K562 (cell line): ENCODE results near the gene PDZD2. TPM values are rescaled to one million over a fixed set of nuclear protein-coding genes. Genes with fewer than 3 reads are reported as not detected.

Experiments used
- E2F4 ChIP-seq: sonication (generic); formaldehyde crosslinking; IDR thresholded peaks from 2 replicates; pipeline ENCODE4 v1.8.0; 2022; ENCODE audit warnings: mild to moderate bottlenecking, low read depth, missing genetic modification reagents
- ERF ChIP-seq: fragments of 450-650 bp; formaldehyde crosslinking; IDR thresholded peaks from 2 replicates; pipeline ENCODE4 v1.4.0; 2020; ENCODE audit warnings: mild to moderate bottlenecking, mixed read lengths
- NFRKB ChIP-seq: fragments of 450-650 bp; IDR thresholded peaks from 2 replicates; pipeline ENCODE4 v1.6.1; 2016; ENCODE audit warnings: low read depth
- SPI1 ChIP-seq: IDR thresholded peaks from 2 replicates; pipeline ENCODE4 v1.6.1; 2011; ENCODE audit warnings: low read depth, low read length, control low read depth, borderline replicate concordance
- ZBTB40 ChIP-seq, 2 experiments: fragments of 450-650 bp in 1 of 2; sonication (generic) in 1 of 2; formaldehyde crosslinking in 1 of 2; IDR thresholded peaks; 2 replicates each; pipeline versions ENCODE4 v1.7.1 to v1.9.0; 2016 to 2022; ENCODE audit warnings: inconsistent platforms in 1 of 2, mild to moderate bottlenecking in 1 of 2, missing genetic modification reagents in 1 of 2
- polyA plus RNA-seq, 8 experiments: library from polyadenylated mRNA; depleted of rRNA in 4 of 8; stranded (reverse) in 5 of 8; unstranded in 3 of 8; fragments of >200 nt; fragmentation: Nextera tagmentation in 2 of 8; fragmentation: Illumina TruSeq in 1 of 8; extraction: Ambion mirVana in 2 of 8; extraction: Trizol in 1 of 8; gene quantifications; 2 replicates each; pipeline versions ENCODE4 v1.2.1 to v1.2.3, GENCODE V29; 2011 to 2014; ENCODE audit warnings: inconsistent platforms in 1 of 8, missing spikeins in 1 of 8
- total RNA-seq, 7 experiments: library from RNA; depleted of rRNA in 6 of 7; stranded (reverse); fragments of >200 nt in 6 of 7; fragmentation: Illumina TruSeq in 2 of 7; extraction: Trizol in 2 of 7; gene quantifications; 2 replicates each; pipeline versions ENCODE4 v1.2.1 to v1.2.3, GENCODE V29; 2011 to 2021; ENCODE audit warnings: low replicate concordance in 1 of 7

Gene PDZD2
- total and polyA plus RNA-seq, 9 of the 15 experiments (the other 6 are each of a cell fraction or from before 2014, with no cell fraction given) = 0.02 to 0.08 (median 0.04) TPM; not detected in 6

GRCh38 chr5:31768046-31768445 lies 129.1 kb downstream of the PDZD2 start (continued):
- TF ChIP-seq ZBTB40 (IDR thresholded peaks at IDR 0.05) (no peak), ZBTB40 (CRISPR knock-in tag; IDR thresholded peaks at IDR 0.05) (no peak), E2F4 (CRISPR knock-in tag) (no peak), NFRKB (no peak), ERF (CRISPR knock-in tag) (no peak), SPI1 (no peak)
